Limb (tissue), 2 donors: ENCODE results near the gene DTWD2.
"Not testable (repeated sequence)": the region's sequence is repeated elsewhere in the genome, so short reads cannot be mapped to it uniquely, and the experiment has no call there.

Experiments
- DNase-seq, 2 donors: peaks; one replicate each; pipeline ENCODE4 v3.0.0-alpha.2; 2016; ENCODE audit errors: extremely low spot score in 2 of 2

DTWD2 gene

GRCh38 chr5:118875131-118875530, 113.2 kb downstream of the DTWD2 start:
- no peak for DNase-seq

- DNase-seq = no peak
These were observed 114.9 kb downstream of the DTWD2 start for GRCh38 chr5:118873417-118873816.

DNA sequence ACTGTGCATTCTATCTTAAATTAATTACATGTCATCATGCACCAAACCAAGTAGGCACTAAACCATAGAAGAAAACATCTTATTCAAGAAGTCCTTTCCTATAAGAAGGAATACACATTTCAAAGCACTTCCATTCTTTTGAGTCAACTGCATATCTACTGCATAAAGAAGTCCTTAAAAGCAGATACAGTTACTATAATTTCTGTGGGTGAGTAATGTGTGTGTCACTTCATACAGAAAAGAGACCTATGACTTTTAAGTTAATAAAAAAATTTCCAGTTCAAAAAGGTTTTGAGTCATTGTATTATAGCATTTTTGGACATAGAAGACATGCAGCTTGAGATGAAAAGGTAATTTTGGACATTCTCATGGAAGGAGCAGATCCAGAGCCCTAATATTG, 125.0 kb downstream of the DTWD2 start:
- DNase-seq = no peak

GRCh38 chr5:118862596-118862995, 125.8 kb downstream of the DTWD2 start:
- no peak for DNase-seq

DNA sequence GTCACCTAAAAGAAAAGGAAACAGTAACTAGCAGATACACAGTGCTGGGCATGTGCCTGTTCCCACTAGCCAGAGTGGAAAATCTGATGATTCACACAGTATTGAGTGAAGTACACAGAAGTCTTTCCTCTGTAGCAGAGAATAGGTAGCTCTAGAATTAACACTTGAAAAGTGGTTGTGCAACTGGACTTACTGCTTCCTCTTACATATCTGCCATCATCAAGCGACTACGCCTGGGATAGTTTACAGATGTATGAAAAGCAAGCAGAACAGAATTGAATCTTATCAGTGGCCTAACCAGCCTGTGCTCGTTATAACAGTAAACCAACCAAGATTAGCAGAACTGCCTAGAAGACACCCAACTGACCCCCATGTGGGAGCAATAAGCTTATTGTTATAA, 130.6 kb downstream of the DTWD2 start:
- no peak for DNase-seq

DNA sequence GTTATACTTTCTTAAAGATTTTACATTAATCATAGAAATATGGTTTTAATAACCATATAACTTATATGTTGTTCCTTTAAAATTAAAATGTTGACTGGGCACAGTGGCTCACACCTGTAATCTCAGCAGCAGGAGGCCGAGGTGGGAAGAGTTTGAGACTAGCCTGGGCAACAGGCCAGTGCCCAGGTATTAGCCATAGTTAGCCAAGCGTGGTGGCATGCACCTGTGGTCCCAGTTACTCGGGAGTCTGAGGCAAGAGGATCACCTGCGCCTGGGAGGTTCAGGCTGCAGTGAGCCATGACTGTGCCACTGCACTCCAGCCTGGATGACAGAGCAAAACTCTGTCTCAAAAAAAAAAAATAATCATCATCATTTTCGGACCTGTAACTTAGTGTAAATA, 133.5 kb downstream of the DTWD2 start:
- DNase-seq = no peak

DNA sequence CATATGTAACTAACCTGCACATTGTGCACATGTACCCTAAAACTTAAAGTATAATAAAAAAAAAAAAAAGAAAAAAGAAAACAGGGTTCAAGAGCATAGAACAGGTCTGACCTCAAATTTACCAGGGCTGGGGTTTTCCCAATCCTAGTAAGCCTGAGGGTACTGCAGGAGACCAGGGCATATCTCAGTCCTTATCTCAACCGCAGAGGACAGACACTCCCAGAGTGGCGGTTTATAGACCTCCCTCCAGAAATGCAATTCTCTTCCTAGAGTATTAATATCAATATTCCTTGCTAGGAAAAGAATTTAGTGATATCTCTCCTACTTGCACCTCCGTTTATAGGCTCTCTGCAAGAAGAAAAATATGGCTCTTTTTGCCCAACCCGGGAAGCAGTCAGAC, 136.6 kb downstream of the DTWD2 start:
- not testable (repeated sequence) for DNase-seq

- DNase-seq = not testable (repeated sequence)
These were observed 138.8 kb downstream of the DTWD2 start for GRCh38 chr5:118849507-118849906.

DNA sequence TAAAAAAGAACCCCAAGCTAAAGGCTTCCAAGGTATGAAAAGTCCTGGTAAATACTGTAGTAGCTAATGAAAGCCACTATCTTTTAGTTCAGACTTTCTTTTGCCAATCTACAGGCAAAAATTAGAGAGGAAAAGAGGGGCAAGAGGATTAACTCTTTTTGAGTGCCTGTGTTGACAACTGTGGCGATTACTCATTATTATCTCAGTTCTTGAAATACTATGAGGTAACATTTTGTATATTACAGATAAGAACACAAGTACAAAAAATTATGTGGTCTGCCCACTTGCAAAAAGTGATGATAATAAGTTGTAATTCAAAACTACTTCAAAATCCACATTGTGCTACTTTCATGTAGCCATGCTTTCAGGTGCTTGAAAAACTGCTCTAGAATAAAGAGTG, 144.0 kb downstream of the DTWD2 start:
- no peak for DNase-seq

- DNase-seq = no peak
These were observed 153.6 kb downstream of the DTWD2 start for GRCh38 chr5:118834710-118835109.

GRCh38 chr5:118832974-118833373, 155.4 kb downstream of the DTWD2 start:
- DNase-seq = no peak

- DNase-seq = no peak
These were observed 163.1 kb downstream of the DTWD2 start for GRCh38 chr5:118825226-118825625.

GRCh38 chr5:118818604-118819003, 169.7 kb downstream of the DTWD2 start:
- no peak for DNase-seq

- no peak for DNase-seq
These were observed 179.9 kb downstream of the DTWD2 start for GRCh38 chr5:118808441-118808840.

- DNase-seq = no peak
These were observed 181.8 kb downstream of the DTWD2 start for GRCh38 chr5:118806571-118806970.

DNA sequence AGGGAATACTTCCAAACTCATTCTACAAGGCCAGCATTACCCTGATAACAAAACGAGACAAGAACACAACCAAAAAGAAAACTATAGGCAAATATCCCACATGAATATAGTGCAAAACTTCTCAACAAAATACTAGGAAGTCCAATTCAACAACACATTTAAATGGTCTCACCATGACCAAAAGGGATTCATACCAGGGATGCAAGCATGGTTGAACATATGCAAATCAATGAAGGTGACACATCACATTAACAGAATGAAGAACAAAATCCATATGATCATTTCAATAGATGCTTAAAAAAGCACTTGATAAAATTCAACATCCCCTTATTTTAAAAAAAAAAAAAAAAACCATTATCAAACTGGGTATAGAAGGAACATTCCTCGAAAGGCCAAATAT, 186.0 kb downstream of the DTWD2 start:
- no peak for DNase-seq

GRCh38 chr5:118796081-118796480, 192.3 kb downstream of the DTWD2 start:
- no peak for DNase-seq

DNA sequence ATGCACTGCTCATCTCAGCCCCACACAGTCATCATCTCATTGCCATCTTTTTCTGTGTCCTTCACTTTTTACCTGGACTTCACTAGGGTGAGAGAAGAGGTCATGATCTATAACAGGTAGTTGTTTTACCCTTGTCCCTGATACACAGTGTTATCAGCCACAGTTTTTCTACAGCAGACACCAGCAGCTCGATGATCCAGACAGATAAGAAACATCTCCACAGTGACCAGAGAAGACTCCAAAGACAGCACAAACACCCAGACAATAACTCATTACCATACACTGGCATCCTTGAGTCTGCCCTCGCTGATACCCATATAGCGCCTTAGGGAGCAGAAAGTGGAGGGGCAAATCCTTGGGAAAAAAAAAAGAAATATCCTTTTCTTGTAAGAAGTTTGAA, 194.1 kb downstream of the DTWD2 start:
- DNase-seq = no peak

GRCh38 chr5:118793652-118794051, 194.7 kb downstream of the DTWD2 start:
- DNase-seq = no peak

DNA sequence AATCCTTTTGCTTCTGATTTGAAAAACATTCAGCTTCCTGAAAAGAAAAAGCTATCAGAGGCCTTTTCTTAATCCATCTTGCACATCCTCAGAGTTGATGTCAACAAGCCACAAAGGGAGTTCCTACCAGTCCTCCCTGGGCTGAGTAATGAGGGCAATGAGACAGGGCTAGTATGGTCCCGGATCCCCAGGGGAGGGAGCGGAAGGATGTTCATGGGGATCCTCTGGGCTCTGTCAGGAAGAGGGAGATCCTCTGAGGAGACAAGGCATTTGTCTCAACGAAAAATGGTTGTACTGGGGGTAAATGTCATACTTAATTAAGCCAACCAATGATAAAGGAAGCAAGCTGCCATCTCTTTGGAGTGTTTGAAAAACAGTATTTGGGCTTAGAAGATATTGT, 195.3 kb downstream of the DTWD2 start:
- no peak for DNase-seq

DNA sequence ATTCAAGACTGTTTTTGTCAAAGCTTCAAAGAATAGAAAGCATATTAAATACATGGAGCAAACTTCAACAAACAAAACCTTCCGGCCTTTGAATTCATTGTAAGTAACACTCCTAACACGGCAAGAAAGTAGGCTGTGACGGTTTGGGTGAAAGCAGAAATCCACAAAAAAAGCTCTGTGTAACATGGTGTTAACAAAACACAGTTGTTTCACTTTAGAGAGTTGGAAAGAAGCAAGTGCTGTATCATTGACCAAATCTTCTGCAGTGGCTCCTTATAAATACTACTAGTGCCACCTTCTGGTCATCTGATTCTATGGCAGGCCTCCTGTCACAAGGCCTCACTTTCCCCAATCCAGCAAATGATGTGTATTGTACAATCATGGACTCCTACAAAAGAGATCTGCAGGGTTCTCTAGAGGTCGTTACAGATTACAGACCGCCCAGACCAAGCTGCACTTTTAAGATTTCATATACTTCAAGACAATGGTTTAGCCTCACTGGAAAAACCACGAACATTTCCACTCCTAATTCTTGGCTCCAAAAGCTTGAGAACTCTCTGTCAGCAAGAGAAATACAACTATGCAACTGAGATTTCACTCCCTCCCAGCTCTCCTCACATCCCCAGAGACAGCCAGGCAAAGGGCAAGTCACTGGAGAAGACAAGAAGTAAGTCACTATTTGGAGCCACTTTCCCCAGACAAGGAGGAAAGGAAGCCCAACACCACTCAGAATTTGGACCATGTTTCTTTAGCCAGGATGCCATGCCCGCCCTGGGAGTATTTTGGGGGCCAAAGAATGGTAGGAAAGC, 196.2 kb downstream of the DTWD2 start:
- DNase-seq = peak; percentile 43 to 94

GRCh38 chr5:118789366-118789765, 199.0 kb downstream of the DTWD2 start:
- DNase-seq = no peak

DNA sequence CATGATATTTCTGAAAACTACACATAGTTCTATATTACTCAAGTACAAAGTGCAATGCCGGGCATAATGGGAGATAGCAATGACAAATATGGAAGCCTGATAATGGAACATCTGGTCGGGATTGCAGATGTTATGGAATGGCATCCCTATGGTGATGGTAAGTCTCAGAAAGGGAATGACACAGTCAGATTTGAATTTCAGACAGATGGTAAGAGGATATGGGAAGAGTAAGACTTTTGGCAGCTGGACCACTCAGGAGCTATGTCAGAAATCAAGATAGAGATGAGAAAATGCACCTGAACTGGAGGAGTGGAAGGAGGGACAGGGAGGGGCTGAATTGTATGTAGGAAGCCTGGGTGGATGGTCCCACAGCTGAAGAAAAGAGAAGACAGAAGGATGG, 200.0 kb downstream of the DTWD2 start:
- DNase-seq = no peak
